GM10248 (cell line): ENCODE measurements around the gene GALNT14.

ENCODE experiments used
- CTCF ChIA-PET: fragments of 300-600 bp; sonication (Branson Sonifier 250); formaldehyde crosslinking; extraction: SDS; loops from one replicate; lab custom pipeline; 2021; ENCODE audit warnings: antibody characterized with exemption; lab: Yijun Ruan, JAX
- POLR2A ChIA-PET: fragments of 350-650 bp; sonication (Branson Sonifier 250); formaldehyde crosslinking; extraction: SDS; loops from one replicate; lab custom pipeline; 2020; ENCODE audit warnings: antibody characterized with exemption; lab: Yijun Ruan, JAX
- DNase-seq: peaks from one replicate; pipeline ENCODE4 v3.0.0; 2012; ENCODE audit errors: extremely low spot score
- TF ChIP-seq, protein P1 (sequence below): IDR thresholded peaks from 2 replicates; pipeline ENCODE4 v1.5.1; 2012; ENCODE audit warnings: mild to moderate bottlenecking, low read depth; ENCODE audit errors: extremely low read depth, missing control alignments, control extremely low read depth

GALNT14 gene

DNA sequence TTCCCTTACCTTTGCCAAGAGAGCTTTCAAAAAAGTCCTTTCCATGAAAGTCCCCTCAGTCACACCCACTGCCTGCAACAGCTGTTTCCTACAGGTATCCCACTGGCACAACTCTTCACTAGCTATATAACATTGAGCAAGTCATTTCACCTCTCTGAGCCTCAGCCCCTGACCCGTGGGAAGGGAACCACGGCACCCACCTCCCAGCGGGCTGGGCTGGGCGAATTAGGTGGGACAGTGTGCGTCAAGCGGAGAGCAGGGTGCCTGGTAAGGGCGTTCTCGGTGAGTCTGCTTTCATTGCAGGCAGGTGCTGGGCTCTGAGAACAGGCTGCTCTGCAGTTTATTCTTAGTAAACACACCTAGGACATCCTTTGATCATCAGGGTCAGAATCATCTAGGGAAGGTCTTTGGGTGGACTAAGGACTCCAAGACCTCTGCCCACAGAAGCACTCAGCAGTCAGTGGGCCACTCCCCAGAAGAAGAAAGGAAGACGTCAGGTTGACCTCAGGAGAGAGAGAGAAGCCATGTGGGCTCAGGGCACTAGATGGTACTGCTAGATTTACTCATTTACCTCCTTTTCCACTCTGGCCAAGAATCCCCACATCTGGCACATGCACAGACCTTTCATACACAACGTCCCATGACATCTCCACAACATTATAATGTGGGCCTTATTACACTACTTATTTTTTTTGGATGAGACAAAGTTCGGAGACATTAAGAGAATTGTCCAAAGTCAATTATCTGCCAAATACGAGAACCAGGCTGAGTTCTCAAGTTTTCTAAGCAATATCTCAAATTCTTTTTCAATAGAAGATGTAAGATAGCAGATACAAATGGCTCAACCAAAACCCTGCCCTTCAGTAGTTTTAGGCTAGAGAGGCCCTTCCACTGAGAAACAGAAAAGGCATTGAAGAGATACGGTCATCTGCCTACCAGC lies 79.9 kb downstream of the GALNT14 start:
- DNase-seq: no peak
- ChIA-PET CTCF (no interaction called here), POLR2A (no interaction called here)
- TF ChIP-seq, protein P1, sequence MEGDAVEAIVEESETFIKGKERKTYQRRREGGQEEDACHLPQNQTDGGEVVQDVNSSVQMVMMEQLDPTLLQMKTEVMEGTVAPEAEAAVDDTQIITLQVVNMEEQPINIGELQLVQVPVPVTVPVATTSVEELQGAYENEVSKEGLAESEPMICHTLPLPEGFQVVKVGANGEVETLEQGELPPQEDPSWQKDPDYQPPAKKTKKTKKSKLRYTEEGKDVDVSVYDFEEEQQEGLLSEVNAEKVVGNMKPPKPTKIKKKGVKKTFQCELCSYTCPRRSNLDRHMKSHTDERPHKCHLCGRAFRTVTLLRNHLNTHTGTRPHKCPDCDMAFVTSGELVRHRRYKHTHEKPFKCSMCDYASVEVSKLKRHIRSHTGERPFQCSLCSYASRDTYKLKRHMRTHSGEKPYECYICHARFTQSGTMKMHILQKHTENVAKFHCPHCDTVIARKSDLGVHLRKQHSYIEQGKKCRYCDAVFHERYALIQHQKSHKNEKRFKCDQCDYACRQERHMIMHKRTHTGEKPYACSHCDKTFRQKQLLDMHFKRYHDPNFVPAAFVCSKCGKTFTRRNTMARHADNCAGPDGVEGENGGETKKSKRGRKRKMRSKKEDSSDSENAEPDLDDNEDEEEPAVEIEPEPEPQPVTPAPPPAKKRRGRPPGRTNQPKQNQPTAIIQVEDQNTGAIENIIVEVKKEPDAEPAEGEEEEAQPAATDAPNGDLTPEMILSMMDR: no peak

DNA sequence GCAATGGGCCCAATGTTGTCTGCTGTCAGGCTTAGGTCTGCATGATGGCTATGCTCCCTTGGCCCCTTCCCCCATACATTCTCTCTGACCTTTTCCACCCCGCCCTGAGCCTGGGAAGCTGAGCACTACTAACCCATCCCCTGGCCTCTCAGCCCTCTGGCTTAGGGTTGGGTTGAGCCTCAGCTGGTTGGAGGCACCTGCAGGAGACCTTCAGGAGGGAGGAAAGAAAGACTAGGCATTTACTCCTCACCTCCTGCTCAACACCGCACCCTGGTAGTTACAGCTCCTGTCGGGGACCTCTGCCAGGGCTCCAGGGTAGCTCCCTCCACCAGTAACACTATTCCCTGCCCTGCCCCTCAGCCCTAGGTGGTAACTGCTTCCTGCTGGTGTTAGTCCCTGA lies 80.5 kb downstream of the GALNT14 start:
- DNase-seq: no peak
- TF ChIP-seq, protein P1: no peak
- CTCF ChIA-PET: no interaction called here
- POLR2A ChIA-PET: no interaction called here

- DNase-seq: no peak
- ChIA-PET CTCF (no interaction called here), POLR2A (no interaction called here)
- TF ChIP-seq, protein P1: no peak
Observed at GRCh38 chr2:31055938-31056337, 82.3 kb downstream of the GALNT14 start.

DNA sequence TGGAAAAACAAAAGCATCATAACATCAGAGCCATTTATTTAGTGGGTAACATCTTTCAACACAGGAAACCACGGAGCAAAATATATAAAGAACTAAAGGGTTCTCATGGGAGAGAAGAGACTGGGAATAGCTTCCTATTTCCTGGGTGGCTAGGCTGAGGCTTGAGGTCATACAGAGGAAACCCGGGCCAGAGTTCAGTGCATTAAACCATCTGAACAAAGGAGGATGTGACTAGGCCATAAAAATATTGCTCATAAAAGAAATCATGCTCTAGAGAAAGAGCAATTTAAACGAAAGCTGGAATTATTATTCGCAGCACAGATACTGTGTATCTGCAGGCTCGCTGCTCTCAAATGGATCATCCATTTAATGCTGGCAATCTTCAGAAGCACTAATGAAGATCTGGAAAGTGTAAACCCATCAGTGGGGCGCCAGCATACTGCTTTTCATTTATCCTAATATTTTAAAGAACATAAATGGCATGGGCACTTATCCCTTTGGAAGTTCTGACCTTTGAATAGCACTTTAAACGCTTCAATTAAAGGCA lies 83.3 kb downstream of the GALNT14 start:
- CTCF ChIA-PET: no interaction called here
- TF ChIP-seq, protein P1: no peak
- POLR2A ChIA-PET: no interaction called here
- no peak for DNase-seq

DNA sequence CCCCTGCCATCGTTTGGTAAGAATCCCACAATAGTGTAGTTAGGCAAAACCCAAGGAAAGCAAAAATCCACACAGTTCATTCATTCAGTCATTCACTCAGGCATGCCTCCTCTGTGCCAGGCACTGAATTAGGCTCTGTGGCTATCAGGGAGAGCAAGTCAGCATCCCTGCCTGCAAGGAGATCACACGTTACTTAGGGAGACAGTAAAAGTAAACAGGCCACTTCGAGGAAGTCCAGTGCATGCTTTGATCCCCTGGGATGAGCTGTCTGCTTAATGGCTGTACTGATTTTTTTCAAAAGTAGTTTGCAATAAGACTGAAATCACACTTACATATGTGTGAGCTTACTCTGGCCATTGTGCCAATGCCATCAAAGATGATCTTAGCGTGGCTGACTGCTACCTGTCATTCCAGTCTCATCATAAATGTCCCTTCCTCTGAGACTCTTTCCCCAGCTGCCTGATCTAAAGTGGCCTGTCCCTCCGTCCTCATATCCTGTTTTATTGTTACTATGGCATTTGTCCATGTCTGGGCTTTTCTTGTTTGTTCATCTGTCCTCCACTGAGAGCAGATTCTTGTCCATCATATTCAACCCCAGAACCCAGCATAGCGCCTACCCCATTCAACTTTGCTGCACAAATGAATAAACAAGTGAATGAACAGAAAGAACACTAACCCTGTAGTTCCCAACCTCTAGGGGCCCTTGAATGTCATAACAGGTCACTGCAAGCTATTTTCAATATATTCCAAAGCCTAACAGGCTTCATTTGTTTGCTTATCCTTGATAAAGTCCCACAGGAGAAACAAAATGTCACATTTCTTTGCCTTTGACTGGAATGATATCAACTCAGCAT lies 84.1 kb downstream of the GALNT14 start:
- TF ChIP-seq, protein P1: no peak
- CTCF ChIA-PET: no interaction called here
- DNase-seq: no peak
- POLR2A ChIA-PET: no interaction called here

- DNase-seq: no peak
- ChIA-PET CTCF (no interaction called here), POLR2A (no interaction called here)
- TF ChIP-seq, protein P1: no peak
Observed at GRCh38 chr2:31052284-31052683, 86.0 kb downstream of the GALNT14 start.
